ENCODE results near the gene CAND1.

CAND1 gene

GRCh38 chr12:67348683-67349082 lies 79.5 kb downstream of the CAND1 start:
- no peak for DNase-seq

- no peak for DNase-seq
Observed at GRCh38 chr12:67352682-67353081, 83.5 kb downstream of the CAND1 start.

- no peak for DNase-seq
Observed at GRCh38 chr12:67354322-67354721, 85.2 kb downstream of the CAND1 start.

- DNase-seq = no peak
Observed at GRCh38 chr12:67354966-67355365, 85.8 kb downstream of the CAND1 start.

GRCh38 chr12:67355428-67356379 lies 86.5 kb downstream of the CAND1 start:
- no peak for DNase-seq

- DNase-seq = no peak
Observed at GRCh38 chr12:67356380-67356774, 87.2 kb downstream of the CAND1 start.

- no peak for DNase-seq
Observed at GRCh38 chr12:67357376-67358125, 88.4 kb downstream of the CAND1 start.

GRCh38 chr12:67358781-67359338 lies 89.7 kb downstream of the CAND1 start:
- no peak for DNase-seq

- no peak for DNase-seq
Observed at GRCh38 chr12:67362526-67362925, 93.4 kb downstream of the CAND1 start.

GRCh38 chr12:67364228-67364627 lies 95.1 kb downstream of the CAND1 start:
- DNase-seq = no peak

GRCh38 chr12:67365131-67365530 lies 96.0 kb downstream of the CAND1 start:
- DNase-seq = no peak

GRCh38 chr12:67367843-67368242 lies 98.7 kb downstream of the CAND1 start:
- DNase-seq = no peak
